GM20000 (cell line): Measurements from ENCODE around the gene MYO18B.

Experiments used
- DNase-seq: peaks from one replicate; pipeline ENCODE4 v3.0.0; 2012; ENCODE audit warnings: low spot score
- CTCF ChIP-seq: IDR thresholded peaks from 2 replicates; pipeline ENCODE4 v1.5.1; 2012; ENCODE audit warnings: mild to moderate bottlenecking, control low read depth; ENCODE audit errors: extremely low read depth, missing control alignments

MYO18B gene

GRCh38 chr22:26027341-26027740, 285.4 kb downstream of the MYO18B start:
- no peak for TF ChIP-seq CTCF
- DNase-seq = no peak

- TF ChIP-seq CTCF = no peak
These were observed 289.7 kb downstream of the MYO18B start for GRCh38 chr22:26031641-26032040.

GRCh38 chr22:26033071-26033470, 291.1 kb downstream of the MYO18B start:
- DNase-seq = no peak
- no peak for TF ChIP-seq CTCF

More at GRCh38 chr22:26031641-26032040, 289.7 kb downstream of the MYO18B start:
- no peak for DNase-seq

- no peak for TF ChIP-seq CTCF
These were observed 291.6 kb downstream of the MYO18B start for GRCh38 chr22:26033586-26033985.

GRCh38 chr22:26035523-26035922, 293.5 kb downstream of the MYO18B start:
- no peak for DNase-seq
- no peak for TF ChIP-seq CTCF

More at GRCh38 chr22:26033586-26033985, 291.6 kb downstream of the MYO18B start:
- DNase-seq = no peak

- TF ChIP-seq CTCF = no peak
- no peak for DNase-seq
These were observed 296.4 kb downstream of the MYO18B start for GRCh38 chr22:26038365-26038764.

- no peak for TF ChIP-seq CTCF
These were observed 299.9 kb downstream of the MYO18B start for GRCh38 chr22:26041931-26042330.

GRCh38 chr22:26043031-26043430, 301.0 kb downstream of the MYO18B start:
- TF ChIP-seq CTCF = no peak
- no peak for DNase-seq

More at GRCh38 chr22:26041931-26042330, 299.9 kb downstream of the MYO18B start:
- no peak for DNase-seq
